Karpas-422 (cell line): ENCODE results near the gene KIF6. TPM values are rescaled to one million over a fixed set of nuclear protein-coding genes. Genes with fewer than 3 reads are reported as not detected.
A peak's percentile ranks its signal among the peaks of the same experiment; 100 is the strongest.

ENCODE experiments used
- DNase-seq: peaks from one replicate; pipeline ENCODE4 v3.0.0-alpha.2; 2015
- H2AFZ ChIP-seq: fragments of 200-600 bp; sonication (generic); 2 replicates; pipeline ENCODE4 v1.6.1; 2014; ENCODE audit warnings: antibody characterized with exemption, low read length, mixed read lengths
- H3K27ac ChIP-seq: fragments of 200-600 bp; sonication (generic); 2 replicates; pipeline ENCODE4 v1.5.1; 2014; ENCODE audit warnings: mild to moderate bottlenecking, low read length, moderate library complexity
- H3K27me3 ChIP-seq: fragments of 200-600 bp; sonication (generic); 2 replicates; pipeline ENCODE4 v1.6.1; 2014; ENCODE audit warnings: low read length, mixed read lengths
- H3K36me3 ChIP-seq: fragments of 200-600 bp; sonication (generic); 2 replicates; pipeline ENCODE4 v1.6.1; 2014; ENCODE audit warnings: low read length, mixed read lengths; ENCODE audit not compliant: insufficient read depth
- H3K4me1 ChIP-seq: fragments of 200-600 bp; sonication (generic); 2 replicates; pipeline ENCODE4 v1.6.1; 2014; ENCODE audit warnings: mild to moderate bottlenecking, low read length, mixed read lengths
- H3K4me2 ChIP-seq: fragments of 200-600 bp; sonication (generic); 2 replicates; pipeline ENCODE4 v1.6.1; 2014; ENCODE audit warnings: low read length, low read depth, mild to moderate bottlenecking; ENCODE audit not compliant: poor library complexity, severe bottlenecking
- H3K4me3 ChIP-seq: fragments of 200-600 bp; sonication (generic); 2 replicates; pipeline ENCODE4 v1.5.1; 2014; ENCODE audit warnings: mild to moderate bottlenecking, antibody characterized with exemption, low read length, mixed read lengths
- H3K79me2 ChIP-seq: fragments of 200-600 bp; sonication (generic); 2 replicates; pipeline ENCODE4 v1.6.1; 2014; ENCODE audit warnings: mild to moderate bottlenecking, low read length, mixed read lengths
- H3K9ac ChIP-seq: fragments of 200-600 bp; sonication (generic); 2 replicates; pipeline ENCODE4 v1.6.0; 2014; ENCODE audit warnings: low read length
- H3K9me2 ChIP-seq: fragments of 200-600 bp; sonication (generic), shearing (Covaris generic); replicated peaks from 2 replicates; pipeline ENCODE4 v1.6.0; 2014; ENCODE audit warnings: mild to moderate bottlenecking, low read length, moderate library complexity; ENCODE audit not compliant: insufficient read depth
- H3K9me3 ChIP-seq: fragments of 300-700, 200-600 bp; sonication (generic); 2 replicates; pipeline ENCODE4 v1.6.1; 2014; ENCODE audit warnings: low read length, mixed read lengths
- H4K20me1 ChIP-seq: fragments of 200-600 bp; sonication (generic); 2 replicates; pipeline ENCODE4 v1.6.1; 2014; ENCODE audit warnings: mild to moderate bottlenecking, antibody characterized with exemption, low read length, low read depth; ENCODE audit not compliant: insufficient read depth
- total RNA-seq: library from RNA; depleted of rRNA; stranded (reverse); fragments of >200 nt; shearing (Covaris generic); gene quantifications from 2 replicates; pipeline ENCODE4 v1.2.3, GENCODE V29; 2014; ENCODE audit warnings: low replicate concordance

Gene KIF6
- total RNA-seq, 1 experiment from 2014 or later: not detected

DNA sequence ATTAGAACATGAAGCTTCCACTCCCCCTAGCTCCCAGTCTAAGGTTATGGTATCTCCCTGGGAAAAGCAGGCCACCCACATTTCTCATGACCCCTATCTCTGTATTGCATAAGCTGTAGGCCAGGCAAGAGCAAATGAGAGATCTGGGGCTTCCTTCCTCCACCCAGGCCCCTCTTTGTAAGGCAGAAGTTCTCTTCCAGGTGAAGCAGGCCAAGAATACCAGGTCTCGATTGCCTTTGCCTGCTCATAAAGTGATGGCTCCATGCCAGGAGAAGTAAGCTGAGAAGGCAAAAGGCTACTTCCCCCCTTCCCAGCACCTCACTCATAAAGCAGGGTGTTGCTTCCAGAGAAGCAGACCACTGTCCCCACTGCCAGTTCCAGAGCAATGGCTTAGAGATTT, 258.6 kb downstream of the KIF6 start:
- Histone ChIP-seq H3K4me1 (no peaks in the 10 kb centered on the region), H2AFZ (no peak overlapping the region), H3K36me3 (no peaks in the 10 kb centered on the region), H3K4me3 (no peak overlapping the region), H4K20me1 (no peaks in the 10 kb centered on the region), H3K9me2 (no peaks in the 10 kb centered on the region), H3K9ac (no peak overlapping the region), H3K79me2 (no peaks in the 10 kb centered on the region), H3K27me3 (no peaks in the 10 kb centered on the region), H3K9me3 (no peaks in the 10 kb centered on the region), H3K4me2 (no peak overlapping the region), H3K27ac (no peak overlapping the region)
- peak; percentile 11 for DNase-seq

- no peak overlapping the region for H3K4me3 ChIP-seq
- DNase-seq: no peak
- H3K9ac ChIP-seq: no peak overlapping the region
- H4K20me1 ChIP-seq: no peaks in the 10 kb centered on the region
- H3K4me1 ChIP-seq: no peaks in the 10 kb centered on the region
- H3K79me2 ChIP-seq: no peaks in the 10 kb centered on the region
- no peak overlapping the region for H2AFZ ChIP-seq
- no peak overlapping the region for H3K4me2 ChIP-seq
- H3K36me3 ChIP-seq: no peaks in the 10 kb centered on the region
- no peaks in the 10 kb centered on the region for H3K27me3 ChIP-seq
- H3K27ac ChIP-seq: no peak overlapping the region
- H3K9me2 ChIP-seq: no peaks in the 10 kb centered on the region
- no peaks in the 10 kb centered on the region for H3K9me3 ChIP-seq
These were observed 259.7 kb downstream of the KIF6 start for GRCh38 chr6:39465539-39465938.

- no peaks in the 10 kb centered on the region for H3K9me2 ChIP-seq
- no peaks in the 10 kb centered on the region for H3K79me2 ChIP-seq
- H3K9ac ChIP-seq: no peak overlapping the region
- H3K4me3 ChIP-seq: no peak overlapping the region
- no peaks in the 10 kb centered on the region for H3K36me3 ChIP-seq
- H2AFZ ChIP-seq: no peak overlapping the region
- H3K4me1 ChIP-seq: no peaks in the 10 kb centered on the region
- H3K9me3 ChIP-seq: no peaks in the 10 kb centered on the region
- DNase-seq: no peak
- no peak overlapping the region for H3K4me2 ChIP-seq
- H3K27ac ChIP-seq: no peak overlapping the region
- no peaks in the 10 kb centered on the region for H4K20me1 ChIP-seq
- H3K27me3 ChIP-seq: no peaks in the 10 kb centered on the region
These were observed 261.1 kb downstream of the KIF6 start for GRCh38 chr6:39464067-39464466.

DNA sequence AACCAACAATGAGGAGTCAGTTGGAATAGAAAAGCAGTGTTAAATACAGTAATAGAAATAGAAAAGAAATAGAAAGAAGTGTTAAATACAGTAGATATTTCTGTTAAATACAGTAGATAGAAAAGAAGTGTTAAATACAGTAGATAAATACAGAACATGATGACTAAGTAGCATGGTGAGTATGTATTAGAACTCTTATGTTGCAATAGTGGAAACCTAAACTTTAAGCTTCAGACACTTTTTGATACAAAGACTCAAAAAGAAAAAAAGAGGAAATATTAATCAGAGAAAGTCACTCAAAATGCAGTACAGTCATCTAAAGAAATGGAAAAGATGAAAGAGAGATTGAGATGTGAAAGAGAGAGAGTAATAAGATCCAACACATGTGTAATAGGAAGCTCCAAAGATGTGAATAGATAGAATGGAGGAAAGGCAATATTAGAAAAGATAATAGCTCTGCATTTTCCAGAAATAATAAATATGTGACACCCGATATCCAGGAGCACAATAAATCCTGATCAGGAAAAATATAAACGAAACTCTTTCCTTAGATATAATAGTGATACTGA, 271.2 kb downstream of the KIF6 start:
- Histone ChIP-seq H2AFZ (no peak overlapping the region), H4K20me1 (no peaks in the 10 kb centered on the region), H3K9me2 (0 out of 2 replicates have a peak, but pooled peaks cover 3% of the 10 kb centered on the region), H3K79me2 (no peaks in the 10 kb centered on the region), H3K27me3 (no peaks in the 10 kb centered on the region), H3K4me1 (no peaks in the 10 kb centered on the region), H3K27ac (no peak overlapping the region), H3K9me3 (no peaks in the 10 kb centered on the region), H3K36me3 (no peaks in the 10 kb centered on the region), H3K4me3 (no peak overlapping the region), H3K4me2 (no peak overlapping the region), H3K9ac (no peak overlapping the region)
- DNase-seq: no peak

DNA sequence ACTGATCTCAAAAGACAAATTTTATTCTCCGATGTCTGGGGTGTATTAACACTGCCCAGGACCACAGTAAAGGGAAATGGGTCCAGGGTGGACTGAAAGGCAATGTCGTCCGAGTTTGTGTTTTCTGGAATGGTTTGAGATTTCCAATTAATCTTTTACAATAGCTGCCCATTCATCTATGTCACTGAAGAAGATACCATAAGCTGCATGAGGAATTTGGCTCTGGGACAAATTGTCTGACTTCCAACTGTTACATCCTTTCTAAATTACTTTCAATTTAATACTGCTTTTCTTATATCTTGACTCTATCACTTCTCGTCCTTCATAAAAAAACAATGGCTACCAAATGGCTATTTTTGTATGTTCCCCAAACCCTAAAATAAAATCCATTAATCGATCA, 272.0 kb downstream of the KIF6 start:
- H3K36me3 ChIP-seq: no peaks in the 10 kb centered on the region
- H3K79me2 ChIP-seq: no peaks in the 10 kb centered on the region
- H3K27me3 ChIP-seq: no peaks in the 10 kb centered on the region
- H3K27ac ChIP-seq: no peak overlapping the region
- H3K9me2 ChIP-seq: 0 out of 2 replicates have a peak, but pooled peaks cover 3% of the 10 kb centered on the region
- no peak overlapping the region for H3K4me3 ChIP-seq
- no peak overlapping the region for H3K9ac ChIP-seq
- H3K9me3 ChIP-seq: no peaks in the 10 kb centered on the region
- no peaks in the 10 kb centered on the region for H3K4me1 ChIP-seq
- no peak for DNase-seq
- H3K4me2 ChIP-seq: no peak overlapping the region
- no peak overlapping the region for H2AFZ ChIP-seq
- H4K20me1 ChIP-seq: no peaks in the 10 kb centered on the region

DNA sequence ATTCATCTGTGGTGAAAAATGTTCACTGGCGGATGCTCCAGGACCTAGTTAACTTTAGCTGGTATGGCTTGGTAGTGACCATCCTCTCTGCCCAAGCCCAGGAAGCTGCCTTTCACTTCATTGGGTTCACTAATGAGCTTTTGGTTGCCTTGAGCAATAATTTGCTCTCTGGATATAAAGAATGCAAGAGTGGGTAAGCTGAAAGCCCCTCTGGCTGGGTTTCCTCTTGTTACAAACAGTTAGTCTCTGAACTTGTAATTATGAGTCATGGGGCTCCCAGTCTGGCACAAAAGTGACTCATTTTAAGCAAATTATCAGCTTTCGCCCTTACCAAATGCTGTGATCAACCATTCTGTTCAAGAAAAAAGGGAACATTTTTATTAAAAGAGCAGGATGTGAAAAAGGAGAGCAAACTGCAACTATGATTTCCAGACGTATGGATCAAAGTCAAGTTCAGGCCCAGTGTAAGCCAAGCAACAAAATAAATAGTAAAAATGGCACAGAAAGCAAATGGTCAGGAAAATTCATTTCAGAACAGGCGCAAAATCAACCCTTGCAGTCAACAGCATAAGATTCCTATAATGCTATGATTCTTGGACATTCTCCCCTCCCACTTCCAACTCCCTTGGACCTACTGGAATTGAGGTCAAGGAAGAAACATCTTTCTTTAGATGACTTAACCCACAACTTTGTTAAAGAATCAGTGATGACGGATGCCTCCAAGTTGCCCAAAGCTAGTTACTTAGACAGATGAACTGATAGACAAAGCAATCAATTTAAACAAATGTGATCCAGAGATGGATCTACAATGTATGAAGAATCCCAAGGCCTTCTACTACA, 272.7 kb downstream of the KIF6 start:
- no peaks in the 10 kb centered on the region for H4K20me1 ChIP-seq
- H3K4me3 ChIP-seq: no peak overlapping the region
- no peaks in the 10 kb centered on the region for H3K9me3 ChIP-seq
- H3K79me2 ChIP-seq: no peaks in the 10 kb centered on the region
- H3K9ac ChIP-seq: no peak overlapping the region
- H3K4me1 ChIP-seq: no peaks in the 10 kb centered on the region
- H3K27me3 ChIP-seq: no peaks in the 10 kb centered on the region
- 0 out of 2 replicates have a peak, but pooled peaks cover 3% of the 10 kb centered on the region for H3K9me2 ChIP-seq
- no peak overlapping the region for H3K27ac ChIP-seq
- DNase-seq: no peak
- no peak overlapping the region for H2AFZ ChIP-seq
- no peak overlapping the region for H3K4me2 ChIP-seq
- H3K36me3 ChIP-seq: no peaks in the 10 kb centered on the region

DNA sequence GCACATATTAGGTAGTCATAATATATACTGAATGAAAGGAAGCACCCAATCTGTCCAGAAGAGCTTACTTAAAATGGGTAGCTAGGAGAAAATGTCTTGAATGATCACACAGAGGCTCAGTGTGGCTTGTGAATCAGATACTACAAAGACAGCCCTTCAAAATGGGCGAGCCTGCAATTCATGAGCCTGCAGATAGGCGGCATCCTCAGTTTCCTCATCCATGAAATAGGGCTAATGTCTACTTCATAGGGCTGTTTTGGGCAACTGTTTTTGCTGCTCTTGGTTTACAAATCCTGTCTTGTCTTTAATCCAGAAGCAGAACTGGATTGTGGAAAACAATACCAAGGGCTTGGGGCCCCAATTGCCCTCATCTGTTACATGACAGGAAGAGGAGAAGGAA, 273.4 kb downstream of the KIF6 start:
- H3K79me2 ChIP-seq: no peaks in the 10 kb centered on the region
- no peak overlapping the region for H3K27ac ChIP-seq
- H4K20me1 ChIP-seq: no peaks in the 10 kb centered on the region
- no peaks in the 10 kb centered on the region for H3K9me3 ChIP-seq
- no peaks in the 10 kb centered on the region for H3K4me1 ChIP-seq
- no peak overlapping the region for H3K4me3 ChIP-seq
- H3K9ac ChIP-seq: no peak overlapping the region
- H3K9me2 ChIP-seq: 0 out of 2 replicates have a peak, but pooled peaks cover 3% of the 10 kb centered on the region
- H3K27me3 ChIP-seq: no peaks in the 10 kb centered on the region
- H2AFZ ChIP-seq: no peak overlapping the region
- peak; percentile 63 for DNase-seq
- H3K4me2 ChIP-seq: no peak overlapping the region
- no peaks in the 10 kb centered on the region for H3K36me3 ChIP-seq

- H2AFZ ChIP-seq: no peak overlapping the region
These were observed 276.2 kb downstream of the KIF6 start for GRCh38 chr6:39449022-39449421.

More at GRCh38 chr6:39449022-39449421, 276.2 kb downstream of the KIF6 start:
- no peak for DNase-seq
- no peaks in the 10 kb centered on the region for H3K79me2 ChIP-seq
- no peaks in the 10 kb centered on the region for H3K9me3 ChIP-seq
- H3K27ac ChIP-seq: no peak overlapping the region
- H4K20me1 ChIP-seq: no peaks in the 10 kb centered on the region
- no peaks in the 10 kb centered on the region for H3K4me1 ChIP-seq
- 0 out of 2 replicates have a peak, but pooled peaks cover 3% of the 10 kb centered on the region for H3K9me2 ChIP-seq
- no peak overlapping the region for H3K9ac ChIP-seq
- H3K27me3 ChIP-seq: no peaks in the 10 kb centered on the region
- H3K4me2 ChIP-seq: no peak overlapping the region
- no peak overlapping the region for H3K4me3 ChIP-seq
- no peaks in the 10 kb centered on the region for H3K36me3 ChIP-seq
